B cell (primary cell): ENCODE measurements around the gene DUSP1. TPM values are rescaled to one million over a fixed set of nuclear protein-coding genes. Genes with fewer than 3 reads are reported as not detected.

Source experiments
- ATAC-seq: fragments of 200-7000 bp; cut with Tn5 transposase; one replicate; pipeline ENCODE4 v1.10.0; 2021; ENCODE audit warnings: low read depth, mild to moderate bottlenecking, moderate number of reproducible peaks, moderate library complexity
- CTCF ChIA-PET: fragments of 350-600 bp; sonication (Branson Sonifier 250); formaldehyde crosslinking; loops from one replicate; lab custom pipeline; 2021; ENCODE audit warnings: antibody characterized with exemption, inconsistent platforms; lab: Charles Lee
- POLR2A ChIA-PET: fragments of 350-600 bp; sonication (Branson Sonifier 250); formaldehyde crosslinking; loops from one replicate; lab custom pipeline; 2021; ENCODE audit warnings: antibody characterized with exemption; lab: Charles Lee
- DNase-seq: peaks from one replicate; pipeline ENCODE4 v3.0.0; 2013
- H2AFZ ChIP-seq: 2 replicates; pipeline ENCODE4 v1.6.1; 2012; ENCODE audit warnings: mild to moderate bottlenecking, low read depth, low read length; ENCODE audit not compliant: insufficient read depth, poor library complexity, severe bottlenecking
- H3K27ac ChIP-seq, 2 donors: 1 replicate in 1 of 2; 2 replicates in 1 of 2; pipeline ENCODE4 v1.5.1; 2012 to 2013; ENCODE audit warnings: low read length in 2 of 2, mild to moderate bottlenecking in 2 of 2, moderate library complexity in 1 of 2
- H3K27me3 ChIP-seq, 4 experiments: fragments of 200-600 bp in 1 of 4; sonication (generic) in 1 of 4; replicated peaks in 1 of 4; 1 replicate in 2 of 4; 2 replicates in 2 of 4; pipeline versions ENCODE4 v1.6.1 to v1.7.0; 2013 to 2016; ENCODE audit warnings: low read length in 3 of 4, mild to moderate bottlenecking in 2 of 4, mixed read lengths in 1 of 4, moderate library complexity in 1 of 4; ENCODE audit not compliant: insufficient read depth in 4 of 4, control insufficient read depth in 3 of 4; ENCODE audit errors: control extremely low read depth in 1 of 4
- H3K36me3 ChIP-seq, 2 experiments: replicated peaks in 1 of 2; 1 replicate in 1 of 2; 2 replicates in 1 of 2; pipeline versions ENCODE4 v1.6.1 to v1.7.1; 2013; ENCODE audit warnings: low read length in 1 of 2; ENCODE audit not compliant: insufficient read depth in 2 of 2, control insufficient read depth in 1 of 2; ENCODE audit errors: control extremely low read depth in 1 of 2, extremely low read depth in 1 of 2
- H3K4me1 ChIP-seq, 2 donors: fragments of 200-600 bp in 1 of 2; sonication (generic) in 1 of 2; 1 replicate in 1 of 2; 2 replicates in 1 of 2; pipeline versions ENCODE4 v1.5.1 to v1.6.1; 2013 to 2017; ENCODE audit warnings: low read length in 2 of 2; ENCODE audit not compliant: control insufficient read depth in 2 of 2, insufficient read depth in 2 of 2
- H3K4me2 ChIP-seq: replicated peaks from 2 replicates; pipeline ENCODE3; 2012; ENCODE audit warnings: mild to moderate bottlenecking, low read depth, low read length; ENCODE audit not compliant: poor library complexity, severe bottlenecking
- H3K4me3 ChIP-seq, 5 experiments: fragments of 200-600 bp in 1 of 5; sonication (generic) in 1 of 5; 1 replicate in 3 of 5; 2 replicates in 2 of 5; pipeline versions ENCODE4 v1.5.1 to v1.7.0; 2011 to 2016; ENCODE audit warnings: low read length in 4 of 5, mild to moderate bottlenecking in 4 of 5, low read depth in 2 of 5, control low read depth in 1 of 5, moderate library complexity in 1 of 5; ENCODE audit not compliant: insufficient read depth in 1 of 5; ENCODE audit errors: control extremely low read depth in 1 of 5, extremely low read depth in 1 of 5
- H3K79me2 ChIP-seq: fragments of 200-600 bp; sonication (generic); one replicate; pipeline ENCODE4 v1.6.0; 2016; ENCODE audit warnings: low read length; ENCODE audit not compliant: control insufficient read depth, insufficient read depth
- H3K9ac ChIP-seq: fragments of 200-600 bp; sonication (generic); 2 replicates; pipeline ENCODE4 v1.6.1; 2017; ENCODE audit warnings: mild to moderate bottlenecking, low read length, moderate library complexity
- H3K9me3 ChIP-seq, 3 donors: one replicate each; pipeline versions ENCODE4 v1.6.1 to v1.7.1; 2013; ENCODE audit warnings: low read length in 2 of 3; ENCODE audit not compliant: control insufficient read depth in 2 of 3, insufficient read depth in 1 of 3; ENCODE audit errors: control extremely low read depth in 1 of 3
- H4K20me1 ChIP-seq: 2 replicates; pipeline ENCODE4 v1.6.0; 2012; ENCODE audit warnings: mild to moderate bottlenecking, low read length; ENCODE audit not compliant: insufficient read depth, control insufficient read depth, poor library complexity, severe bottlenecking
- H3K27ac Mint-ChIP-seq: one replicate; pipeline ENCODE4 v1.8.0; 2021; ENCODE audit warnings: mixed read lengths
- H3K27me3 Mint-ChIP-seq: one replicate; pipeline ENCODE4 v1.8.0; 2021; ENCODE audit warnings: mixed read lengths
- H3K4me1 Mint-ChIP-seq: one replicate; pipeline ENCODE4 v1.8.0; 2021; ENCODE audit warnings: mixed read lengths
- H3K4me3 Mint-ChIP-seq: one replicate; pipeline ENCODE4 v1.8.0; 2021; ENCODE audit warnings: mixed read lengths
- H3K9me3 Mint-ChIP-seq: one replicate; pipeline ENCODE4 v1.8.0; 2022; ENCODE audit warnings: mixed read lengths; ENCODE audit not compliant: insufficient read depth
- CTCF ChIP-seq: fragments of 200-600 bp; IDR thresholded peaks from one replicate; pipeline ENCODE4 v1.8.0; 2022; ENCODE audit warnings: antibody characterized with exemption, mild to moderate bottlenecking
- EZH2 ChIP-seq: IDR thresholded peaks from 2 replicates; pipeline ENCODE4 v1.6.1; 2012; ENCODE audit warnings: borderline replicate concordance, low read depth, mild to moderate bottlenecking, moderate library complexity, low read length; ENCODE audit not compliant: insufficient read depth, poor library complexity, severe bottlenecking
- WGBS: methylation state at CpG from one replicate; pipeline ENCODE4 v1.1.5; 2013; ENCODE audit warnings: missing lambda C conversion rate; ENCODE audit not compliant: insufficient coverage; 5-methylcytosine and 5-hydroxymethylcytosine counted together
- intact Hi-C: fragments of 100-400 bp; cut with micrococcal nuclease; formaldehyde crosslinking; loops from one replicate; pipeline ENCODE4 v1.10.0; 2022
- polyA plus RNA-seq: library from polyadenylated mRNA; depleted of rRNA; stranded (reverse); fragments of >200 nt; gene quantifications from 2 replicates; pipeline ENCODE4 v1.2.3, GENCODE V29; 2012
- total RNA-seq, 2 donors: library from RNA; stranded (reverse); fragments of 120-200 nt in 1 of 2; gene quantifications; 1 replicate in 1 of 2; 2 replicates in 1 of 2; pipeline versions ENCODE4 v1.2.3 to v1.2.4, GENCODE V29; 2013 to 2022

The DUSP1 gene
- total and polyA plus RNA-seq, 2 donors (not counting 1 experiment from before 2014, with no cell fraction given): 71.2 to 4,228 TPM

GRCh38 chr5:172733974-172734346, 37.0 kb downstream of the DUSP1 start:
- 70% methylated on average over 3 of the region's 4 CpGs for WGBS
- ATAC-seq: no peak
- no peak overlapping the region for H3K4me3 ChIP-seq
- no peaks in the 10 kb centered on the region for H3K79me2 ChIP-seq
- H3K9ac ChIP-seq: no peak overlapping the region
- no peak overlapping the region for H3K4me3 Mint-ChIP-seq
- intact Hi-C loops: no loop called here
- H3K27me3 Mint-ChIP-seq: no peaks in the 10 kb centered on the region
- no peaks in the 10 kb centered on the region for H3K9me3 Mint-ChIP-seq
- no peak overlapping the region for H2AFZ ChIP-seq
- ChIA-PET POLR2A (interaction anchor here (0.6 kb wide), 1 partner anchor 227 kb away, joined by 4 read pairs; no protein-coding TSS in a partner anchor), CTCF (interaction anchor here (0.7 to 0.9 kb wide), 2 partner anchors 19 to 23 kb away, joined by 3 read pairs; no protein-coding TSS in a partner anchor)
- H3K27me3 ChIP-seq: no peaks in the 10 kb centered on the region
- H3K4me1 Mint-ChIP-seq: no peaks in the 10 kb centered on the region
- no peak overlapping the region for H3K27ac Mint-ChIP-seq
- no peak for TF ChIP-seq CTCF
- TF ChIP-seq EZH2: no peak
- no peak overlapping the region for H3K27ac ChIP-seq
- no peaks in the 10 kb centered on the region for H3K9me3 ChIP-seq
- H4K20me1 ChIP-seq: no peaks in the 10 kb centered on the region
- DNase-seq: no peak
- H3K36me3 ChIP-seq: no peaks in the 10 kb centered on the region
- H3K4me1 ChIP-seq: no peaks in the 10 kb centered on the region
- H3K4me2 ChIP-seq: no peak overlapping the region

GRCh38 chr5:172733131-172733973, 37.6 kb downstream of the DUSP1 start:
- Histone ChIP-seq H3K27me3 (no peaks in the 10 kb centered on the region), H3K4me2 (no peak overlapping the region), H3K4me3 (no peak overlapping the region), H3K9ac (no peak overlapping the region), H3K79me2 (no peaks in the 10 kb centered on the region), H3K4me1 (no peaks in the 10 kb centered on the region), H2AFZ (no peak overlapping the region), H3K36me3 (no peaks in the 10 kb centered on the region), H4K20me1 (no peaks in the 10 kb centered on the region), H3K9me3 (no peaks in the 10 kb centered on the region), H3K27ac (no peak overlapping the region)
- Mint-ChIP-seq H3K27ac (no peak overlapping the region), H3K9me3 (no peaks in the 10 kb centered on the region), H3K4me3 (no peak overlapping the region), H3K27me3 (no peaks in the 10 kb centered on the region), H3K4me1 (no peaks in the 10 kb centered on the region)
- ChIA-PET CTCF (interaction anchor here (0.7 to 0.9 kb wide), 2 partner anchors 19 to 22 kb away, joined by 3 read pairs; no protein-coding TSS in a partner anchor), POLR2A (no interaction called here)
- intact Hi-C loops: no loop called here
- ATAC-seq (no peak), DNase-seq (no peak)
- WGBS: 86% methylated on average over 15 of the region's 17 CpGs
- no peak for TF ChIP-seq CTCF
- TF ChIP-seq EZH2: no peak
